Natural killer cell (primary cell): ENCODE measurements around the gene RPP14. TPM values are rescaled to one million over a fixed set of nuclear protein-coding genes. Genes with fewer than 3 reads are reported as not detected.

Experiments used
- ATAC-seq, 3 donors: fragments of 150-1000 bp in 2 of 3; fragments of 200-7000 bp in 1 of 3; cut with Tn5 transposase; 1 replicate in 1 of 3; 2 replicates in 2 of 3; pipeline ENCODE4 v1.10.0; 2021; ENCODE audit warnings: mild to moderate bottlenecking in 2 of 3, moderate library complexity in 2 of 3
- DNase-seq, 2 donors: peaks; one replicate each; pipeline versions ENCODE4 v3.0.0 to v3.0.0-alpha.2; 2013 to 2021; ENCODE audit warnings: mixed read lengths in 1 of 2
- H3K27ac ChIP-seq: one replicate; pipeline ENCODE4 v1.5.1; 2013; ENCODE audit warnings: mild to moderate bottlenecking, low read length
- H3K27me3 ChIP-seq: one replicate; pipeline ENCODE4 v1.6.1; 2013; ENCODE audit warnings: low read length; ENCODE audit not compliant: control insufficient read depth, insufficient read depth
- H3K36me3 ChIP-seq: one replicate; pipeline ENCODE4 v1.6.1; 2013; ENCODE audit warnings: low read length; ENCODE audit not compliant: control insufficient read depth, insufficient read depth
- H3K4me1 ChIP-seq: one replicate; pipeline ENCODE4 v1.6.1; 2013; ENCODE audit warnings: low read length; ENCODE audit not compliant: control insufficient read depth, insufficient read depth
- H3K4me3 ChIP-seq: one replicate; pipeline ENCODE4 v1.5.1; 2013; ENCODE audit warnings: low read length
- H3K9me3 ChIP-seq: one replicate; pipeline ENCODE4 v1.6.1; 2013; ENCODE audit warnings: low read length; ENCODE audit not compliant: control insufficient read depth, insufficient read depth
- H3K27ac Mint-ChIP-seq, 2 donors: one replicate each; pipeline ENCODE4 v1.8.0; 2022; ENCODE audit warnings: mild to moderate bottlenecking in 2 of 2, mixed read lengths in 2 of 2, moderate library complexity in 1 of 2
- H3K27me3 Mint-ChIP-seq, 2 donors: one replicate each; pipeline ENCODE4 v1.8.0; 2022; ENCODE audit warnings: low read depth in 2 of 2, mixed read lengths in 2 of 2
- H3K36me3 Mint-ChIP-seq: one replicate; pipeline ENCODE4 v1.8.0; 2022; ENCODE audit warnings: mixed read lengths
- H3K4me1 Mint-ChIP-seq, 2 donors: one replicate each; pipeline ENCODE4 v1.8.0; 2022; ENCODE audit warnings: mixed read lengths in 2 of 2
- H3K4me3 Mint-ChIP-seq: one replicate; pipeline ENCODE4 v1.8.0; 2022; ENCODE audit warnings: mild to moderate bottlenecking, moderate library complexity, mixed read lengths
- H3K9me3 Mint-ChIP-seq, 2 donors: one replicate each; pipeline ENCODE4 v1.8.0; 2022; ENCODE audit warnings: mixed read lengths in 2 of 2
- WGBS: methylation state at CpG from one replicate; pipeline ENCODE4 v1.1.7; 2013; ENCODE audit warnings: missing lambda C conversion rate; ENCODE audit not compliant: insufficient coverage; 5-methylcytosine and 5-hydroxymethylcytosine counted together
- intact Hi-C: fragments of 100-400 bp; cut with micrococcal nuclease; formaldehyde crosslinking; loops from one replicate; pipeline ENCODE4 v1.14.2; 2022
- total RNA-seq, 4 donors: library from RNA; stranded (reverse); fragments of 120-200 nt in 1 of 4; gene quantifications; one replicate each; pipeline versions ENCODE4 v1.2.3 to v1.2.4, GENCODE V29; 2013 to 2022
- TF ChIP-seq, protein P1 (sequence below): fragments of 200-600 bp; IDR thresholded peaks from one replicate; pipeline ENCODE4 v1.8.0; 2022; ENCODE audit warnings: antibody characterized with exemption

The RPP14 gene
- total RNA-seq, 3 donors from 2014 or later (not counting 1 experiment from before 2014, with no cell fraction given): 13.1 to 18.8 (median 17.0) TPM

DNA sequence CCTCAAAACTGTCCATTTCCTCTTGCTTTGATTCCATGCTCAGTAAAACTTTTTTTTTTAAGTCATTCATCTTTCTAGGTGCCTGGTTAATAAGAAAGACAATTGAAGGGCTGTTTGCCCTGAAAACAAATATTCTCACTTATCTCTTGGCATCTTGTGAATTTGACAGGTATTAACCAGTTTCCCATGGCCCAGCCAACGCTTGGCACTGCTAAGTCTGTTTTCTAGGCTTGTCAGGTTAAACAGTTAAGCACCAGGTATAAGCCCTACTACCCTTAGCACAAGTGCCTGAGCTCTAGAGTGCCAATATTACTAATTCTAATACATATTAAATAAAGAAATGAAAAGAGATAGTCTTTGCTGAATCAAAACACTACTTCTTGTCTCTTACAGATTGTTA, 63.0 kb downstream of the RPP14 start:
- Histone ChIP-seq H3K4me3 (no peak overlapping the region), H3K36me3 (peaks cover 9% of the 10 kb centered on the region), H3K27me3 (no peaks in the 10 kb centered on the region), H3K4me1 (no peaks in the 10 kb centered on the region), H3K27ac (no peak overlapping the region), H3K9me3 (no peaks in the 10 kb centered on the region)
- Mint-ChIP-seq H3K4me3 (no peak overlapping the region), H3K9me3 (no peaks in the 10 kb centered on the region), H3K27ac (no peak overlapping the region), H3K4me1 (peaks cover 20 to 25% of the 10 kb centered on the region in 2 donors), H3K36me3 (no peaks in the 10 kb centered on the region), H3K27me3 (no peaks in the 10 kb centered on the region)
- TF ChIP-seq, protein P1, sequence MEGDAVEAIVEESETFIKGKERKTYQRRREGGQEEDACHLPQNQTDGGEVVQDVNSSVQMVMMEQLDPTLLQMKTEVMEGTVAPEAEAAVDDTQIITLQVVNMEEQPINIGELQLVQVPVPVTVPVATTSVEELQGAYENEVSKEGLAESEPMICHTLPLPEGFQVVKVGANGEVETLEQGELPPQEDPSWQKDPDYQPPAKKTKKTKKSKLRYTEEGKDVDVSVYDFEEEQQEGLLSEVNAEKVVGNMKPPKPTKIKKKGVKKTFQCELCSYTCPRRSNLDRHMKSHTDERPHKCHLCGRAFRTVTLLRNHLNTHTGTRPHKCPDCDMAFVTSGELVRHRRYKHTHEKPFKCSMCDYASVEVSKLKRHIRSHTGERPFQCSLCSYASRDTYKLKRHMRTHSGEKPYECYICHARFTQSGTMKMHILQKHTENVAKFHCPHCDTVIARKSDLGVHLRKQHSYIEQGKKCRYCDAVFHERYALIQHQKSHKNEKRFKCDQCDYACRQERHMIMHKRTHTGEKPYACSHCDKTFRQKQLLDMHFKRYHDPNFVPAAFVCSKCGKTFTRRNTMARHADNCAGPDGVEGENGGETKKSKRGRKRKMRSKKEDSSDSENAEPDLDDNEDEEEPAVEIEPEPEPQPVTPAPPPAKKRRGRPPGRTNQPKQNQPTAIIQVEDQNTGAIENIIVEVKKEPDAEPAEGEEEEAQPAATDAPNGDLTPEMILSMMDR: no peak
- intact Hi-C loops: no loop called here
- no peak for DNase-seq
- WGBS: 100% methylated on average over 1 of the region's 1 CpG
- no peak for ATAC-seq

Other genes with a start within 250 kb of the RPP14 start
- 1 to 10 TPM in 1 of 3 donors, not detected in 2; 1.3 TPM for gene DNASE1L3, start 95.3 kb upstream of the RPP14 start, total RNA-seq
- 10 to 100 TPM in 1 of 3 donors, 1 to 10 TPM in 2; 5.0 to 10.6 (median 9.3) TPM for gene ABHD6, start 68.5 kb upstream of the RPP14 start, total RNA-seq
- 1 to 10 TPM; 3.3 to 5.5 (median 3.7) TPM for gene HTD2, start 275 bp downstream of the RPP14 start, total RNA-seq
- gene PXK, start 26.6 kb downstream of the RPP14 start, total RNA-seq: 10 to 100 TPM; 42.1 to 53.8 (median 48.9) TPM
- 10 to 100 TPM; 33.7 to 52.4 (median 39.9) TPM for gene PDHB, start 127.6 kb downstream of the RPP14 start, total RNA-seq
- gene KCTD6, start 185.9 kb downstream of the RPP14 start, total RNA-seq: 10 to 100 TPM in 1 of 3 donors, 1 to 10 TPM in 2; 4.5 to 12.9 (median 7.5) TPM
- gene ACOX2, start 230.9 kb downstream of the RPP14 start, total RNA-seq: not detected